GM10248 (cell line): ENCODE data around the gene PKD1L1.

Experiments
- CTCF ChIA-PET: fragments of 300-600 bp; sonication (Branson Sonifier 250); formaldehyde crosslinking; extraction: SDS; loops from one replicate; lab custom pipeline; 2021; ENCODE audit warnings: antibody characterized with exemption; lab: Yijun Ruan, JAX
- POLR2A ChIA-PET: fragments of 350-650 bp; sonication (Branson Sonifier 250); formaldehyde crosslinking; extraction: SDS; loops from one replicate; lab custom pipeline; 2020; ENCODE audit warnings: antibody characterized with exemption; lab: Yijun Ruan, JAX
- DNase-seq: peaks from one replicate; pipeline ENCODE4 v3.0.0; 2012; ENCODE audit errors: extremely low spot score
- CTCF ChIP-seq: IDR thresholded peaks from 2 replicates; pipeline ENCODE4 v1.5.1; 2012; ENCODE audit warnings: mild to moderate bottlenecking, low read depth; ENCODE audit errors: extremely low read depth, missing control alignments, control extremely low read depth

The PKD1L1 gene

GRCh38 chr7:47893721-47894365 lies 54.4 kb downstream of the PKD1L1 start:
- DNase-seq: no peak
- no peak for TF ChIP-seq CTCF
- ChIA-PET CTCF (interaction anchor here (1.2 to 1.7 kb wide), 4 partner anchors 9 to 74 kb away, joined by 3 to 6 read pairs (median 4); no protein-coding TSS in a partner anchor), POLR2A (interaction anchor here (0.7 kb wide), 1 partner anchor 114 kb away, joined by 3 read pairs; no protein-coding TSS in a partner anchor)

GRCh38 chr7:47893238-47893637 lies 55.0 kb downstream of the PKD1L1 start:
- ChIA-PET CTCF (interaction anchor here (0.9 to 1.3 kb wide), 2 partner anchors 9 to 12 kb away, joined by 3 to 4 read pairs; no protein-coding TSS in a partner anchor), POLR2A (interaction anchor here (0.7 kb wide), 1 partner anchor 41 kb away, joined by 8 read pairs; no protein-coding TSS in a partner anchor)
- peak; percentile 40 for DNase-seq
- TF ChIP-seq CTCF: peak; percentile 26

DNA sequence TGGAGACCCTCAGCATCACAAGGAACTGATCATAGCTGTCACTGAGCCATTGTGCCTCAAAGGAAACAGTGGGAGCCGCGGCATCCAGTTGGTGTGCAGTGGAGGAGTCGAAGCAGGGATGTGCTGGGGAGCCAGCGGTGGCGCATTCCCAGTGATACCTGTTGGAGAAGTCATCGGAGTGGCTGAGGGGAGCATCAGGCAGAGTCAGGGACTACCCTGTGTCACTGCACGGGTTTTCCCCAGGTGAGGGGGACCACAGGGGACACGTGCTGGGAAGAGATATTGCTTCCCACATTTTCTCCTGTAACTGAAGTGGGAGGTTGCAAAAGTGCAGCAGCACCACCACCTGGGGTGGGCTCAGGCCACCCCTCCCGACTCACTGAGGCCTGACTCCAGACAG lies 57.7 kb downstream of the PKD1L1 start:
- no peak for TF ChIP-seq CTCF
- POLR2A ChIA-PET: no interaction called here
- CTCF ChIA-PET: no interaction called here
- DNase-seq: no peak

DNA sequence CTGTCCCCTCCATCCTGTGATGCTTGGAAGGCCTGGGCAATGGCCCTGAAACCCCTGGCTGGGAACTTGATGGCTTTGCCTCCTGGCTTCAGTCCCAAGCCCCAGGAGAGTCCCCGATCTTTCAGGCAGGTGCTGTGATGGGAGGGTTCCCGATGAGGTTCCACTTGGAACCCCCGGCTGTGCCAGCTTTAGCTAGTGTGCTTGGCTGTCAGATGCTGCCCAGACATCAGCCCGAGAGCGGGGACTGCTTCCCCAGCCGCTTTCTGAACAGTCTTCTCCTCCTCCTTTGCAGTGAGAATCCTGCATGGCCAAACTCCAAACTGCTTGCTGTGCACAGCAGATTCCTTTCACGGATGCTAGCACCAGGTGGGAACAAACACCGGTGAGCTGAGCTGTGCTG lies 58.1 kb downstream of the PKD1L1 start:
- DNase-seq: no peak
- CTCF ChIA-PET: no interaction called here
- no peak for TF ChIP-seq CTCF
- POLR2A ChIA-PET: no interaction called here

GRCh38 chr7:47889723-47890122 lies 58.5 kb downstream of the PKD1L1 start:
- DNase-seq: no peak
- ChIA-PET POLR2A (no interaction called here), CTCF (no interaction called here)
- no peak for TF ChIP-seq CTCF

- DNase-seq: no peak
Measured at GRCh38 chr7:47888371-47889265, 59.6 kb downstream of the PKD1L1 start.

More at GRCh38 chr7:47888371-47889265, 59.6 kb downstream of the PKD1L1 start:
- no peak for TF ChIP-seq CTCF
- CTCF ChIA-PET: interaction anchor here (1.2 kb wide), 1 partner anchor 222 kb away, joined by 3 read pairs; no protein-coding TSS in a partner anchor
- POLR2A ChIA-PET: no interaction called here
